Measurements from ENCODE around the gene OR1B1.
A peak's percentile ranks its signal among the peaks of the same experiment; 100 is the strongest.

The OR1B1 gene

DNA sequence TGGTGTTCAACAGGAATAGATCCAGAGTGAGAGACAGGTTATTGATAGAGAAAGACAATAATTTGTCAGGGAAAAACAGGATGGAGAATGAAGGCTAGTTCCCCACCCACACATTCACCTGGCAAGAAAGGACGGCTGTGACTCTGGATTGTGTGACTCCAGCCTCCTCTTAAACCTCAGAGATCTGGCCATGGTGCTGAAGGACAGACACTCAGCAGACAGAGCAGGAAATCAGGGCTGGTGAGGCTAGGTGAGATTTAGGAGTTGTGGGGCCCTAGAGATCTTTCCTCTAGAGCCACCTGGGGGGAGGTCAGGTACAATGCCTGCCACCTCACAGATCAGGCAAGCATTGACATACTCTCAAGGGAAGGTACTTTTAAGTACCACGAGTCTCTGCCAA is 15.2 kb downstream of the OR1B1 start:
- WGBS (ENCODE audit: extremely low coverage, insufficient coverage, low lambda C conversion rate) = no CpG with 5 or more reads among the region's 2 CpGs
- Histone ChIP-seq H2BK15ac (replicated peaks; ENCODE audit: low read depth) (no peak overlapping the region), H3K9ac (ENCODE audit: low read length) (no peak overlapping the region), H2AK5ac (ENCODE audit: low read length) (no peak overlapping the region), H3K56ac (ENCODE audit: low read length) (no peak overlapping the region), H4K5ac (ENCODE audit: low read length) (no peak overlapping the region), H2BK5ac (ENCODE audit: low read length) (no peak overlapping the region), H3K4me2 (ENCODE audit: low read length) (no peak overlapping the region), H3K27me3 (ENCODE audit: insufficient read depth, low read length, poor library complexity) (no peaks in the 10 kb centered on the region), H3K27ac (ENCODE audit: low read depth, low read length) (no peak overlapping the region), H3K79me2 (ENCODE audit: control insufficient read depth, insufficient read depth, low read length) (no peaks in the 10 kb centered on the region), H2BK120ac (ENCODE audit: low read depth, low read length) (no peak overlapping the region), H3K79me1 (ENCODE audit: low read length) (no peaks in the 10 kb centered on the region), H3K36me3 (ENCODE audit: control insufficient read depth, insufficient read depth, low read length) (no peaks in the 10 kb centered on the region), H3K4me1 (ENCODE audit: control insufficient read depth, low read depth, low read length) (no peaks in the 10 kb centered on the region), H3K4me3 (ENCODE audit: low read length) (no peak overlapping the region), H4K8ac (ENCODE audit: low read depth, low read length) (no peak overlapping the region), H3K18ac (ENCODE audit: low read length) (no peak overlapping the region), H3K4ac (ENCODE audit: low read depth, low read length) (no peak overlapping the region), H3K23ac (ENCODE audit: low read length) (no peak overlapping the region)
- DNase-seq = no peak

DNA sequence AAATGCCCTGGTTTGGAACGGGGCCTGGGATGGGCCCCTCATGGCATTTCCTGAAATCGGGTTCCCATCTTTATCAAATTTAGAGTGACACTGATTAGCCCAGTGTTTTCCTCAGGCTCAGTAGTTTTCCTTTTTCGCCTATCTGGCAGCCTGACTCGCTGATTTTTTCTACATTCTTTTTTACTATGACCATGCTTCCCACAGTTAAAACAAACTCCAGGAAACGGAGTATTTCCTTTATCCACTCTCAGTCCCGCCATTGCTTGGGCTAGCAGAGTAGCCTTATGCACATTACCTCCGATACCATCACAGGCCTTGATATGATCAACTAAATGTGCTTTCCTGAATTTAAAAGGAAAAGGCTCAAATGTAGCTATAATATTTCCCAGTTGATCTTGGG is 37.4 kb downstream of the OR1B1 start:
- Histone ChIP-seq H2BK15ac (replicated peaks; ENCODE audit: low read depth) (no peak overlapping the region), H3K27ac (ENCODE audit: low read depth, low read length) (no peak overlapping the region), H3K18ac (ENCODE audit: low read length) (no peak overlapping the region), H3K9ac (ENCODE audit: low read length) (no peak overlapping the region), H2BK5ac (ENCODE audit: low read length) (no peak overlapping the region), H3K4me2 (ENCODE audit: low read length) (no peak overlapping the region), H2BK120ac (ENCODE audit: low read depth, low read length) (no peak overlapping the region), H4K8ac (ENCODE audit: low read depth, low read length) (no peak overlapping the region), H3K23ac (ENCODE audit: low read length) (no peak overlapping the region), H3K4ac (ENCODE audit: low read depth, low read length) (no peak overlapping the region), H2AK5ac (ENCODE audit: low read length) (no peak overlapping the region), H3K4me3 (ENCODE audit: low read length) (no peak overlapping the region), H3K79me1 (ENCODE audit: low read length) (no peaks in the 10 kb centered on the region), H3K4me1 (ENCODE audit: control insufficient read depth, low read depth, low read length) (no peaks in the 10 kb centered on the region), H3K79me2 (ENCODE audit: control insufficient read depth, insufficient read depth, low read length) (no peaks in the 10 kb centered on the region), H4K5ac (ENCODE audit: low read length) (no peak overlapping the region), H3K36me3 (ENCODE audit: control insufficient read depth, insufficient read depth, low read length) (no peaks in the 10 kb centered on the region), H3K56ac (ENCODE audit: low read length) (no peak overlapping the region), H3K27me3 (ENCODE audit: insufficient read depth, low read length, poor library complexity) (no peaks in the 10 kb centered on the region)
- no peak for DNase-seq
- no CpG with 5 or more reads among the region's 7 CpGs for WGBS (ENCODE audit: extremely low coverage, insufficient coverage, low lambda C conversion rate)

DNA sequence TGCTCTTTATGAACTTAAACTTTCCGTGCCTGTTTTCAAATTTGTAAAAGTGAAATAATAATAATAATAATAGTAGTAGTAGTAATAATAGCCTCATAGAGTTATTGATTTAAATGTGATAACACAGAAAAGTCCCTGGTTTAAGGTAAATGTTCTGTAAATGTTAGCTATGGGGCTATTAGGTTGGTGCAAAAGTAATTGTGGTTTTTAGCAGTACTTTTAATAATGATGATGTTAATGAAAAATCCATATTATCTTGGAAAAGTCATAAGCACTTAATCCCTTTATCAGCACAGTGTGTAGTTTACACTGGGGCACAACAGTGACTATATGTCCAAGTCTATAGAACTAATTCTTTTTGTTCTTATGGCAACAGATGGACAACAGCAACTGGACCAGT is 43.1 kb downstream of the OR1B1 start, which contains the start of gene OR1Q1:
Gene OR1Q1 (plus strand): TSS at position 377 of the 400 bp plus-strand sequence. CDS start 0 bp downstream, at position 377.
- Histone ChIP-seq H3K23ac (ENCODE audit: low read length) (no peak within 1 kb of the TSS), H2BK120ac (ENCODE audit: low read depth, low read length) (no peak within 1 kb of the TSS), H3K79me1 (ENCODE audit: low read length) (no peaks in the 10 kb centered on the region), H3K4me3 (ENCODE audit: low read length) (no peak within 1 kb of the TSS), H3K9ac (ENCODE audit: low read length) (no peak within 1 kb of the TSS), H3K18ac (ENCODE audit: low read length) (no peak within 1 kb of the TSS), H2BK15ac (replicated peaks; ENCODE audit: low read depth) (no peak within 1 kb of the TSS), H2AK5ac (ENCODE audit: low read length) (no peak within 1 kb of the TSS), H3K79me2 (ENCODE audit: control insufficient read depth, insufficient read depth, low read length) (no peaks in the 10 kb centered on the region), H3K27me3 (ENCODE audit: insufficient read depth, low read length, poor library complexity) (no peaks in the 10 kb centered on the region), H4K8ac (ENCODE audit: low read depth, low read length) (no peak within 1 kb of the TSS), H3K56ac (ENCODE audit: low read length) (no peak within 1 kb of the TSS), H3K4ac (ENCODE audit: low read depth, low read length) (no peak within 1 kb of the TSS), H3K36me3 (ENCODE audit: control insufficient read depth, insufficient read depth, low read length) (no peaks in the 10 kb centered on the region), H4K5ac (ENCODE audit: low read length) (no peak within 1 kb of the TSS), H2BK5ac (ENCODE audit: low read length) (no peak within 1 kb of the TSS), H3K4me2 (ENCODE audit: low read length) (no peak within 1 kb of the TSS), H3K4me1 (ENCODE audit: control insufficient read depth, low read depth, low read length) (no peaks in the 10 kb centered on the region), H3K27ac (ENCODE audit: low read depth, low read length) (no peak within 1 kb of the TSS)
- DNase-seq = no peak
- WGBS (ENCODE audit: extremely low coverage, insufficient coverage, low lambda C conversion rate) = no CpG with 5 or more reads among the region's 1 CpG

DNA sequence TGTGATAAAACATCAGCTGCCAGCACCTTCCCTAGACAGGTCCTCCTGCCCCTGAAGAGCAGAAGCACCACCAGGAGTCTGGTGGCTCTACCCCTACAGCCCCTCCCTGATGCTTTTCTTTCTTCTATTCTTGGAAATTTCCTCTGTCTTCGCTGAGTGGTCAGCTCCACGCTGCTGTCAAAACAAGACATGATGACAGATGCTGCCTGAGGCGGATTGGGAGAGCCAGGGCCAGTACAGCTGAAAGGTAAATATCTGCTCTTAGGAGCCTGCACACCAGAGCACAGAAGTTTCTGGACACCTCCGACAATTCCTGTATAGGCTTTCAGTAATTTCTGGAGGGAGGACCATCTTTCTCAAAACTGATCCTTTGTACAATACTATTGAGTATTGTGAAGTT is 47.6 kb downstream of the OR1B1 start:
- Histone ChIP-seq H3K27ac (ENCODE audit: low read depth, low read length) (no peak overlapping the region), H3K79me2 (ENCODE audit: control insufficient read depth, insufficient read depth, low read length) (no peaks in the 10 kb centered on the region), H3K36me3 (ENCODE audit: control insufficient read depth, insufficient read depth, low read length) (no peaks in the 10 kb centered on the region), H2BK5ac (ENCODE audit: low read length) (no peak overlapping the region), H2BK15ac (replicated peaks; ENCODE audit: low read depth) (no peak overlapping the region), H3K4me2 (ENCODE audit: low read length) (no peak overlapping the region), H4K8ac (ENCODE audit: low read depth, low read length) (no peak overlapping the region), H3K23ac (ENCODE audit: low read length) (no peak overlapping the region), H4K5ac (ENCODE audit: low read length) (no peak overlapping the region), H3K27me3 (ENCODE audit: insufficient read depth, low read length, poor library complexity) (no peaks in the 10 kb centered on the region), H2AK5ac (ENCODE audit: low read length) (no peak overlapping the region), H3K56ac (ENCODE audit: low read length) (no peak overlapping the region), H2BK120ac (ENCODE audit: low read depth, low read length) (no peak overlapping the region), H3K18ac (ENCODE audit: low read length) (no peak overlapping the region), H3K9ac (ENCODE audit: low read length) (no peak overlapping the region), H3K4me1 (ENCODE audit: control insufficient read depth, low read depth, low read length) (no peaks in the 10 kb centered on the region), H3K79me1 (ENCODE audit: low read length) (no peaks in the 10 kb centered on the region), H3K4ac (ENCODE audit: low read depth, low read length) (no peak overlapping the region), H3K4me3 (ENCODE audit: low read length) (no peak overlapping the region)
- WGBS (ENCODE audit: extremely low coverage, insufficient coverage, low lambda C conversion rate) = no CpG with 5 or more reads among the region's 4 CpGs
- no peak for DNase-seq

DNA sequence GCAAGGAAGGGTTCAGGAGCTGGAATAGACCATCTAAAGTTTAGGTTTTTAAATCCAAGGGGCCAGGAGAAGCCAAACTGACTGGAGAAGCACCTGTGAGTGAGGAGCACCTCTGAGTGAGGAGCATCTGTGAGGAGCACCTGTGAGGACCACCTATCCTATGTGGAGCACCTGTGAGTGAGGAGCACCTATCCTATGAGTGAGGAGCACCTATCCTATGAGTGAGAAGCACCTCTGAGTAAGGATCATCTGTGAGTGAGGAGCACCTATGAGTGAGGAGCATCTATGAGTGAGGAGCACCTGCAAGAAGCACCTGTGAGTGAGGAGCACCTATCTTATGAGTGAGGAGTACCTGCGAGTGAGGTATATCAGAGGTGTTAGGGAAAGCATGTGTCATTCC is 50.8 kb downstream of the OR1B1 start:
- H2BK15ac ChIP-seq (replicated peaks; ENCODE audit: low read depth) = no peak overlapping the region
- no peak overlapping the region for H3K23ac ChIP-seq (ENCODE audit: low read length)
- no peak overlapping the region for H3K56ac ChIP-seq (ENCODE audit: low read length)
- H2BK120ac ChIP-seq (ENCODE audit: low read depth, low read length) = no peak overlapping the region
- no peak overlapping the region for H3K27ac ChIP-seq (ENCODE audit: low read depth, low read length)
- H3K18ac ChIP-seq (ENCODE audit: low read length) = no peak overlapping the region
- no peaks in the 10 kb centered on the region for H3K27me3 ChIP-seq (ENCODE audit: insufficient read depth, low read length, poor library complexity)
- no peak overlapping the region for H4K5ac ChIP-seq (ENCODE audit: low read length)
- H3K9ac ChIP-seq (ENCODE audit: low read length) = no peak overlapping the region
- no peaks in the 10 kb centered on the region for H3K36me3 ChIP-seq (ENCODE audit: control insufficient read depth, insufficient read depth, low read length)
- H3K4ac ChIP-seq (ENCODE audit: low read depth, low read length) = no peak overlapping the region
- no peak overlapping the region for H2BK5ac ChIP-seq (ENCODE audit: low read length)
- DNase-seq = no peak
- no peak overlapping the region for H4K8ac ChIP-seq (ENCODE audit: low read depth, low read length)
- no peak overlapping the region for H2AK5ac ChIP-seq (ENCODE audit: low read length)
- peak overlapping the region; percentile 4 for H3K4me3 ChIP-seq (ENCODE audit: low read length)
- WGBS (ENCODE audit: extremely low coverage, insufficient coverage, low lambda C conversion rate) = no CpG with 5 or more reads among the region's 1 CpG
- H3K4me2 ChIP-seq (ENCODE audit: low read length) = no peak overlapping the region
- no peaks in the 10 kb centered on the region for H3K79me2 ChIP-seq (ENCODE audit: control insufficient read depth, insufficient read depth, low read length)
- H3K4me1 ChIP-seq (ENCODE audit: control insufficient read depth, low read depth, low read length) = no peaks in the 10 kb centered on the region
- no peaks in the 10 kb centered on the region for H3K79me1 ChIP-seq (ENCODE audit: low read length)

DNA sequence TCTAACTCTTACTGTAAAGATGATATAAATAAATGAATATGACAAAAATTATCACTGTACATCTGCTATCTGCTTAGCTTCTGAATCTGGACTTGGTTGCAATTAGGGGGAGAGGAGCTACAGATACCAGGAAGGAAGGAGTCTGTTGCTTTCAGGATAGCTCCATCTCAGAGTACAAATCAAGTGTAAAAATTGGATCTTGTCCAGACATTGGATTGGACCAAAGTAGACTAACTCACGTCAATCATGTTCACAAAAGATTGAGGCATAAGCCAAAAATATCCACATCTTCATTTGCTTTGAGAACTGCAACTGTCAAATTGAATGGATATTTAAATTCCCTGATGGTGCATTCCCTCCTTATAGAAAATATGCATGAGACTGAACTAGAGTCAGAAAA is 51.7 kb downstream of the OR1B1 start:
- H3K9ac ChIP-seq (ENCODE audit: low read length) = no peak overlapping the region
- DNase-seq = no peak
- H3K18ac ChIP-seq (ENCODE audit: low read length) = no peak overlapping the region
- H3K36me3 ChIP-seq (ENCODE audit: control insufficient read depth, insufficient read depth, low read length) = no peaks in the 10 kb centered on the region
- no peak overlapping the region for H3K56ac ChIP-seq (ENCODE audit: low read length)
- H3K4me3 ChIP-seq (ENCODE audit: low read length) = no peak overlapping the region
- H3K4me1 ChIP-seq (ENCODE audit: control insufficient read depth, low read depth, low read length) = no peaks in the 10 kb centered on the region
- no peak overlapping the region for H2BK15ac ChIP-seq (replicated peaks; ENCODE audit: low read depth)
- no peak overlapping the region for H3K23ac ChIP-seq (ENCODE audit: low read length)
- H2BK5ac ChIP-seq (ENCODE audit: low read length) = no peak overlapping the region
- no peak overlapping the region for H3K4ac ChIP-seq (ENCODE audit: low read depth, low read length)
- H2AK5ac ChIP-seq (ENCODE audit: low read length) = no peak overlapping the region
- no peaks in the 10 kb centered on the region for H3K79me1 ChIP-seq (ENCODE audit: low read length)
- no peak overlapping the region for H4K8ac ChIP-seq (ENCODE audit: low read depth, low read length)
- no peak overlapping the region for H3K4me2 ChIP-seq (ENCODE audit: low read length)
- no peak overlapping the region for H4K5ac ChIP-seq (ENCODE audit: low read length)
- H2BK120ac ChIP-seq (ENCODE audit: low read depth, low read length) = no peak overlapping the region
- H3K27ac ChIP-seq (ENCODE audit: low read depth, low read length) = no peak overlapping the region
- WGBS (ENCODE audit: extremely low coverage, insufficient coverage, low lambda C conversion rate) = no CpG with 5 or more reads among the region's 1 CpG
- no peaks in the 10 kb centered on the region for H3K27me3 ChIP-seq (ENCODE audit: insufficient read depth, low read length, poor library complexity)
- H3K79me2 ChIP-seq (ENCODE audit: control insufficient read depth, insufficient read depth, low read length) = no peaks in the 10 kb centered on the region

All from mesendoderm (in vitro differentiated cells).